Measurements from ENCODE around the gene NOXRED1. TPM values are rescaled to one million over a fixed set of nuclear protein-coding genes. Genes with fewer than 3 reads are reported as not detected.

Gene NOXRED1
- not detected in 2 replicates for total RNA-seq (2014; rRNA removed; shearing (Covaris generic); ENCODE audit: low replicate concordance)

- DNase-seq: no peak
- Histone ChIP-seq H3K36me3 (no peaks in the 10 kb centered on the region; the same call in 1 of the 2 replicates), H3K4me3 (no peak within 1 kb of the TSS), H3K9me3 (no peaks in the 10 kb centered on the region), H3K27me3 (no peaks in the 10 kb centered on the region)
Observed at GRCh38 chr14:77423423-77423822, at the start of gene NOXRED1. TSS of gene NOXRED1 (minus strand) at chr14:77423523. CDS start at chr14:77422889, 634 bp downstream.

- Histone ChIP-seq H3K9me3 (no peaks in the 10 kb centered on the region), H3K27me3 (no peaks in the 10 kb centered on the region), H3K4me3 (no peak overlapping the region), H3K36me3 (peaks cover 5% of the 10 kb centered on the region)
- no peak for DNase-seq
Observed at GRCh38 chr14:77470224-77470870, 47.0 kb upstream of the NOXRED1 start.

DNA sequence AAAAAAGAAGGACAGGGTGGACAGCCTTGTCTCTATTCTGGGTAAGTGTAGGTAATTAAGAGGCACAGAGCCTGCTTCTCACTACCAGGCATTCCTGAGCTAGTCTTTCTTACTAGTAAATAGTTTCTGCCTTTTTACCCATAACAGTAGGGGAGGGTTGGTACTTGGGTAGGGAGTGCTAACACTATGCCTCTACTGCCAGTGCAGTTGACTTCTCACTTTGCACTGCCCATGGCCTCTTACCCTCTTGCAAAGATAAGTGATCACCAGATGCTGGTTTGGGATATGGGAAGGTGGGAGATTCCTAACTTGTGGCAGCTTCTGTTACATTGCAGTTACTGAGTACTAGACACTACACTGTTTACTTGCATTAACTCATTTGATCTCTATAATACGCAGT, 46.2 kb upstream of the NOXRED1 start:
- Histone ChIP-seq H3K4me3 (no peak overlapping the region), H3K27me3 (no peaks in the 10 kb centered on the region), H3K9me3 (no peaks in the 10 kb centered on the region), H3K36me3 (peaks cover 10% of the 10 kb centered on the region)
- DNase-seq: no peak

GRCh38 chr14:77469067-77469505, 45.8 kb upstream of the NOXRED1 start:
- no peak for DNase-seq
- H3K4me3 ChIP-seq: no peak overlapping the region
- H3K36me3 ChIP-seq: peaks cover 12% of the 10 kb centered on the region

DNA sequence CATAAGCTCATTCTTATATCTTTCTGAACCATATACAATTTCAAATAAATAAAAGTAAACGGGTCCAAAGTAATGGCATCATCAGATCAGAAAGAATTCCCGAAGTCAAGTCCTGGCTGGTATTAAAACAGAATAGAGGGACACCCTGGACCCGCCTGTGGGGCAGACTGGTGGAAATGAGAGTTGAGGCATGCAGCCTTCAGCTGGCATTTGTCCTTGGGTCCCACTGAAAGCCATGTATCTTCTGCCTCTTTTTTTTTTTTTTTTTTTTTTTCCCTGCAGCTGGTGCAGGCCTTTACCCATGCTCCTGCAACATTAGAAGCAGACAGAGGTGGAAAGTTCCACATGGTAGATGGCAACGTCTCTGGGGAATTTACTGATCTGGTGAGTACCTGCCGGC, 44.5 kb upstream of the NOXRED1 start:
- no peaks in the 10 kb centered on the region for H3K9me3 ChIP-seq
- no peak for DNase-seq
- peaks cover 21% of the 10 kb centered on the region for H3K36me3 ChIP-seq
- no peak overlapping the region for H3K4me3 ChIP-seq
- H3K27me3 ChIP-seq: no peaks in the 10 kb centered on the region

More at GRCh38 chr14:77469067-77469505, 45.8 kb upstream of the NOXRED1 start:
- Histone ChIP-seq H3K27me3 (no peaks in the 10 kb centered on the region), H3K9me3 (no peaks in the 10 kb centered on the region)

DNA sequence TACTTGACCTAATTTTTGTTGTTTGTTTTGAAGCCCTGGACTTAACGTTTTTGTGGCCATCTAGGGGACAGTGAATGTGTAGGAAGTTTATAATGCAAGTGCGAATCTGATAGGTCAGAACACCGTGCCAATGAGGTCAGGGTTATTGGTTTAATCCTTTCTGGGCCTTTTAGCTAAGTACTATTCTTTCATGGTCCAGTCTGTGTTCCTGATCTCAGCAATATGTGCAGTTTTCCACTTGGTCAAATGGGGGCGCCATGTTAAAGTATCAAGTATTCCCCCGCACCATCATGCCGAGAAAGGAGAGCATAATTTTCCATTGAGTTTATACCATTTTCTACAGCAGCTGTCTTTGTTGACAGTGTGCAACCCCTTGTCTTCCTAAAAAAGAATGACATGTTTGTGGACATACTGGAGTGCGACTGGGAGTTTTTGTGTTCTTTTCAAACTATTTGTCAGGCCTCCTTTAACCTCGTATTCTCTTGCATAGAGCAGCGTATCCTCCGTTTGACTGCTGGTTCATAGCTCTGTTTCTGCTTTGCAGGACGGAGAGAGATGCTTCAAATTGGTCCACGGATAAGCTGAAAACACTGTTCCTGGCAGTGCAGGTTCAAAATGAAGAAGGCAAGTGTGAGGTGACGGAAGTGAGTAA, 35.9 kb upstream of the NOXRED1 start:
- peak overlapping the region; percentile 94 for H3K4me3 ChIP-seq
- peaks cover 40% of the 10 kb centered on the region for H3K36me3 ChIP-seq
- H3K27me3 ChIP-seq: no peaks in the 10 kb centered on the region
- peak; percentile 6 for DNase-seq
- H3K9me3 ChIP-seq: no peaks in the 10 kb centered on the region

DNA sequence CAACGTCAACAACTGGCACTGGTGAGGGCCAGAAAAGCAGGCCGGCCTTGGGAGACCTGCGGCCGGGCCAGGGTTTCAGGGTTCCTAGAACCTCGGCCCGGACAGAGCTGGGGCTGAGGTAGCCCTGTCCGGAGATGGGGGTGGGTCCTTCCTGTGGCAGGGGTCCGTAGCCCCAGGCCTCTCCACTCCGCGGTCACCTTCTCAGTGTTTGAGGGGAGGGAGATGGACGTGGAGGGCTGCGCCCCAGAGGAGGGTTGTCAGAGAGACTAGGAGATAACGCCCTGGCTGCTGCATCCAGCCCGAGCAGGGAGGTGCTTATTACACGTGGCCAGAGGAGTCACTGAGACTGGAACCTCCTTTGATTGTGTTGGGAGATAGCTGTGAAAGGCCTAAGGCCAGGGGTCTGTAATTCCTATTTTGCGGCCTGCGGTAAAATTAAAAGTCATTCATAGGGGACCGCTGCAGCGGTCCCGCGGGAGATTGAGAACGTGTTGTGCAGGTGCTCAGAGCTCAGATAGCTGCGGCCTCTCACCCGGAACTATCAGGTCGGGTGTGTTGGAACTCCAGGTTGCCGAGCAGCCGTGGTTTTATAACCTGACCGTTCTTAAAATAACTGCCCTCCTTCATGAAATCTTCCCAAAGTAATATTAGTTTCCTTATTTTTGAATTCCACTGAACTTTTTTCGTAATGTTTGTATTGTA, 35.1 kb upstream of the NOXRED1 start:
- DNase-seq: peak; percentile 11
- H3K4me3 ChIP-seq: peak overlapping the region; percentile 94
- H3K36me3 ChIP-seq: peaks cover 36% of the 10 kb centered on the region
- no peaks in the 10 kb centered on the region for H3K9me3 ChIP-seq
- H3K27me3 ChIP-seq: no peaks in the 10 kb centered on the region

GRCh38 chr14:77457522-77458248, 34.4 kb upstream of the NOXRED1 start, which contains the start of the genes AHSA1 and VIPAS39:
TSS of gene AHSA1 (plus strand) at chr14:77458093. CDS start at chr14:77458190, 97 bp downstream.
TSS of gene VIPAS39 (minus strand) at chr14:77457601. CDS start at chr14:77454102, 3,499 bp downstream.
- Histone ChIP-seq H3K36me3 (peaks cover 31% of the 10 kb centered on the region), H3K4me3 (peak within 1 kb of the TSS; percentile 94), H3K9me3 (no peaks in the 10 kb centered on the region), H3K27me3 (no peaks in the 10 kb centered on the region)
- DNase-seq: peak; percentile 94

GRCh38 chr14:77457115-77457521, 33.8 kb upstream of the NOXRED1 start:
- peaks cover 25% of the 10 kb centered on the region for H3K36me3 ChIP-seq
- no peaks in the 10 kb centered on the region for H3K9me3 ChIP-seq
- DNase-seq: no peak
- H3K27me3 ChIP-seq: no peaks in the 10 kb centered on the region
- peak overlapping the region; percentile 94 for H3K4me3 ChIP-seq

GRCh38 chr14:77455966-77456640, 32.8 kb upstream of the NOXRED1 start:
- H3K36me3 ChIP-seq: peaks cover 17% of the 10 kb centered on the region
- H3K9me3 ChIP-seq: no peaks in the 10 kb centered on the region
- no peaks in the 10 kb centered on the region for H3K27me3 ChIP-seq
- H3K4me3 ChIP-seq: peak overlapping the region; percentile 94
- DNase-seq: no peak

DNA sequence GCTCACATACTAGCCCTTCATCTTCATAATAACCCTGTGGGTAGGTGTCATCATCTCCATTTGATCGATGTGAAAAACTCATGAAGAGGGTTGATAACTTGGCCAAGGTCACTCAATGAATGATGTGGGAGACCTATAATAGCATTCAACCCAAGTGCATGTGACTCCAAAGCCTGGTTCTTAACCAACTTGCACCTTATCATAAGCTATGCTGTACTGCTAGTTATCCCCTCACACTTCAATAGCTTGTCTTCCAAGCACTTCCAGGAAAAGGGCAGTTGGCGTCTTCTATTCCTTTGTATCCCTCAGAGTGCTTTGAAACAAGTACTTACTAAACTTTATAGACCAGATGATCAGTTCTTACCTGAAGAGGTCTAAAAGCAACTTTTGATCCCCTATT, 18.9 kb upstream of the NOXRED1 start:
- Histone ChIP-seq H3K27me3 (no peaks in the 10 kb centered on the region), H3K9me3 (no peaks in the 10 kb centered on the region), H3K36me3 (peaks cover 4% of the 10 kb centered on the region; the same call in 1 of the 2 replicates), H3K4me3 (no peak overlapping the region)
- DNase-seq: no peak

- no peak overlapping the region for H3K4me3 ChIP-seq
- H3K9me3 ChIP-seq: no peaks in the 10 kb centered on the region
- DNase-seq: no peak
- H3K27me3 ChIP-seq: no peaks in the 10 kb centered on the region
- H3K36me3 ChIP-seq: peaks cover 4% of the 10 kb centered on the region
Observed at GRCh38 chr14:77439861-77440260, 16.5 kb upstream of the NOXRED1 start.

DNA sequence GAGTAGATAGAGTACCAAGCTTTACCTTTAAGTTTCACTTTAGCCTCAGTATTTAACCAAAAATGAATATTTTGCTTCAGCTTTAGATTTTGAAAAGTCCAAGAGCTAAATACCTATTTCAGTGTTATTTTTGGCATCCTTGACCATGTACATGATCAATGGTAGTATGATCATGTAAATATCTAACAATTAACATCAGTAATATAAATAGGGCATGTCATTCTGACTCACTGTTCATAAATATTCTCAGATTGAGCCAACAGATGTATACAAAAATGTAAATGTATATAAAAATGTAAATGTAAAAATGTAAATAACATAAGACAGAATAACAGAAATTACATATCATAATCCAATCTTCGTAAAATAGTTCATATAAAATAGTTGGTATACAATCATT, 15.3 kb upstream of the NOXRED1 start:
- no peak for DNase-seq
- H3K36me3 ChIP-seq: peaks cover 4% of the 10 kb centered on the region
- H3K4me3 ChIP-seq: no peak overlapping the region
- H3K27me3 ChIP-seq: no peaks in the 10 kb centered on the region
- no peaks in the 10 kb centered on the region for H3K9me3 ChIP-seq

GRCh38 chr14:77436042-77436441, 12.7 kb upstream of the NOXRED1 start:
- Histone ChIP-seq H3K36me3 (no peaks in the 10 kb centered on the region; the same call in 1 of the 2 replicates), H3K27me3 (no peaks in the 10 kb centered on the region), H3K4me3 (no peak overlapping the region), H3K9me3 (no peaks in the 10 kb centered on the region)
- DNase-seq: no peak

DNA sequence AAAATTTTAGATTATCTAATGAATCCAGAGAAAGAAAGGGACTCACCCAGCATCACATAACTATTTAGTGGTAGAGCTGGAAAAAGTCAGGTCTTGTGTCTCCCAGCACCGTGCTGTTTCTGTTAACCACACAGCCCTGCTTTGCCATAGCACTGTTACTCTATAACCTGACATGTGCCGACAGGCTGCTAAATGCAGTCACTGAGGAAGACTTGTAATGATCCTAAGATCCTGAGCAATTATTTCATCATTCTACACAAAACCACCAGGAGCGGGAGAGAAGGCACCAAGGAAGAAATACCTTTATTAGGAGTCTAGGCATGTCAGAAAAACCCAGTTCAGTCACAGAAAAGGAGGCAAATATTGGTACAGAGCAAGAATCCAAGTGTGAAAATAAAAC, 3.1 kb upstream of the NOXRED1 start:
- DNase-seq: no peak
- no peaks in the 10 kb centered on the region; the same call in 1 of the 2 replicates for H3K36me3 ChIP-seq
- H3K9me3 ChIP-seq: no peaks in the 10 kb centered on the region
- no peaks in the 10 kb centered on the region for H3K27me3 ChIP-seq
- no peak overlapping the region for H3K4me3 ChIP-seq

DNA sequence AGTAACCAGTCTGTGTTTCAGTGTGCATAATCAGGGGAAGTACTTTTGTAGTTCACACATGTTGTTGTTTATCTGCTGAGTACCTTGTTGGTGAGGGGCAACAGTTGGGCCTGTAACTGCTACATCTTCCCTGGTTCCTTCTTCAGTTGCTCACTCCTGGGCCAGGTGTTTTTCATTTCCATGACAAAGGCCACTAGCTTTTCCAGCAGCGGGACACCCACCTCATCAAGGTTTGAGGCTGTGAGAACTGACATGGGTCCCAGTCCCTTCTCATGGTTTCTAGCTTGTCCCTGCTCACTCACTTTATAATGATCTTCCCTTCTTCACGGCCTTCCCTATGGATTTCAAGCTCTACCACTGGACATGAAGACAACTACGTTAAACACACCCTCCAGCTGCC, 1.5 kb upstream of the NOXRED1 start:
- H3K9me3 ChIP-seq: no peaks in the 10 kb centered on the region
- H3K36me3 ChIP-seq: no peaks in the 10 kb centered on the region; the same call in 1 of the 2 replicates
- DNase-seq: no peak
- H3K27me3 ChIP-seq: no peaks in the 10 kb centered on the region
- H3K4me3 ChIP-seq: no peak overlapping the region

Measured in MG63 (cell line).